ENCODE measurements around the gene COG8. TPM values are rescaled to one million over a fixed set of nuclear protein-coding genes. Genes with fewer than 3 reads are reported as not detected.

COG8 gene
- total and polyA plus RNA-seq, 2 donors from 2014 or later: 33.8 to 49.5 TPM

- Histone ChIP-seq H3K4me3 (ENCODE audit: low read length in 3 of 3) (no peak overlapping the region), H3K9me3 (ENCODE audit: control insufficient read depth in 2 of 3, insufficient read depth in 1 of 3, low read length in 3 of 3) (no peaks in the 10 kb centered on the region), H3K9ac (ENCODE audit: low read length in 3 of 3) (no peak overlapping the region), H3K27me3 (ENCODE audit: control insufficient read depth, insufficient read depth, low read length) (no peaks in the 10 kb centered on the region), H3K36me3 (ENCODE audit: control insufficient read depth in 2 of 3, insufficient read depth in 3 of 3, low read length in 3 of 3) (peaks cover 0 to 4% (median 0%) of the 10 kb centered on the region in 3 donors), H3K4me1 (ENCODE audit: control insufficient read depth in 2 of 3, insufficient read depth in 2 of 3, low read depth in 1 of 3, low read length in 3 of 3) (peaks cover 0 to 3% (median 0%) of the 10 kb centered on the region in 3 donors), H3K27ac (ENCODE audit: low read depth in 2 of 2, low read length in 2 of 2) (no peak overlapping the region)
- no peak for TF ChIP-seq CTCF (IDR thresholded peaks at IDR 0.05; ENCODE audit: borderline replicate concordance, extremely low read depth, insufficient read depth)
- DNase-seq (no peak), FAIRE-seq (no peak)
- intact Hi-C loops (cut with DNase I): no loop called here
These were observed 11.3 kb upstream of the COG8 start for GRCh38 chr16:69350536-69351133.

- DNase-seq: no peak
- H3K27ac ChIP-seq (ENCODE audit: low read depth in 2 of 2, low read length in 2 of 2): no peak overlapping the region
- no peak overlapping the region for H3K4me3 ChIP-seq (ENCODE audit: low read length in 3 of 3)
- no peaks in the 10 kb centered on the region for H3K36me3 ChIP-seq (ENCODE audit: control insufficient read depth in 2 of 3, insufficient read depth in 3 of 3, low read length in 3 of 3)
- no peak overlapping the region for H3K9ac ChIP-seq (ENCODE audit: low read length in 3 of 3)
- H3K4me1 ChIP-seq (ENCODE audit: control insufficient read depth in 2 of 3, insufficient read depth in 2 of 3, low read depth in 1 of 3, low read length in 3 of 3): peaks cover 0 to 3% (median 0%) of the 10 kb centered on the region in 3 donors
- H3K9me3 ChIP-seq (ENCODE audit: control insufficient read depth in 2 of 3, insufficient read depth in 1 of 3, low read length in 3 of 3): no peaks in the 10 kb centered on the region
- TF ChIP-seq CTCF (IDR thresholded peaks at IDR 0.05; ENCODE audit: borderline replicate concordance, extremely low read depth, insufficient read depth): no peak
- intact Hi-C loops (cut with DNase I): no loop called here
- no peak for FAIRE-seq
- H3K27me3 ChIP-seq (ENCODE audit: control insufficient read depth, insufficient read depth, low read length): no peaks in the 10 kb centered on the region
These were observed 10.2 kb upstream of the COG8 start for GRCh38 chr16:69349536-69349935.

GRCh38 chr16:69348222-69348621, 8.9 kb upstream of the COG8 start:
- FAIRE-seq (no peak), DNase-seq (no peak)
- TF ChIP-seq CTCF (IDR thresholded peaks at IDR 0.05; ENCODE audit: borderline replicate concordance, extremely low read depth, insufficient read depth): no peak
- Histone ChIP-seq H3K36me3 (ENCODE audit: control insufficient read depth in 2 of 3, insufficient read depth in 3 of 3, low read length in 3 of 3) (no peaks in the 10 kb centered on the region), H3K27ac (ENCODE audit: low read depth in 2 of 2, low read length in 2 of 2) (no peak overlapping the region), H3K9me3 (ENCODE audit: control insufficient read depth in 2 of 3, insufficient read depth in 1 of 3, low read length in 3 of 3) (no peaks in the 10 kb centered on the region), H3K27me3 (ENCODE audit: control insufficient read depth, insufficient read depth, low read length) (no peaks in the 10 kb centered on the region), H3K4me1 (ENCODE audit: control insufficient read depth in 2 of 3, insufficient read depth in 2 of 3, low read depth in 1 of 3, low read length in 3 of 3) (peaks cover 0 to 3% (median 0%) of the 10 kb centered on the region in 3 donors), H3K9ac (ENCODE audit: low read length in 3 of 3) (no peak overlapping the region), H3K4me3 (ENCODE audit: low read length in 3 of 3) (no peak overlapping the region)
- intact Hi-C loops (cut with DNase I): no loop called here

GRCh38 chr16:69346683-69347082, 7.3 kb upstream of the COG8 start:
- DNase-seq (no peak), FAIRE-seq (no peak)
- H3K27me3 ChIP-seq (ENCODE audit: control insufficient read depth, insufficient read depth, low read length): no peaks in the 10 kb centered on the region
- no peak overlapping the region for H3K9ac ChIP-seq (ENCODE audit: low read length in 3 of 3)
- peaks cover 0 to 3% (median 0%) of the 10 kb centered on the region in 3 donors for H3K4me1 ChIP-seq (ENCODE audit: control insufficient read depth in 2 of 3, insufficient read depth in 2 of 3, low read depth in 1 of 3, low read length in 3 of 3)
- TF ChIP-seq CTCF (IDR thresholded peaks at IDR 0.05; ENCODE audit: borderline replicate concordance, extremely low read depth, insufficient read depth): no peak
- peaks cover 0 to 3% (median 0%) of the 10 kb centered on the region in 3 donors for H3K36me3 ChIP-seq (ENCODE audit: control insufficient read depth in 2 of 3, insufficient read depth in 3 of 3, low read length in 3 of 3)
- intact Hi-C loops (cut with DNase I): no loop called here
- H3K4me3 ChIP-seq (ENCODE audit: low read length in 3 of 3): no peak overlapping the region
- no peak overlapping the region for H3K27ac ChIP-seq (ENCODE audit: low read depth in 2 of 2, low read length in 2 of 2)
- H3K9me3 ChIP-seq (ENCODE audit: control insufficient read depth in 2 of 3, insufficient read depth in 1 of 3, low read length in 3 of 3): no peaks in the 10 kb centered on the region
